Cardiac muscle cell (in vitro differentiated cells and primary cell): ENCODE results near the gene AGTPBP1. TPM values are rescaled to one million over a fixed set of nuclear protein-coding genes. Genes with fewer than 3 reads are reported as not detected.

ENCODE experiments used
- DNase-seq, 2 donors: peaks; one replicate each; pipeline versions ENCODE4 v3.0.0 to v3.0.0-alpha.2; 2010 to 2017; ENCODE audit warnings: low read depth in 1 of 2, low spot score in 1 of 2
- H3K27ac ChIP-seq: fragments of 200-600 bp; sonication (generic); 2 replicates; pipeline ENCODE4 v1.5.1; 2016
- H3K27me3 ChIP-seq: fragments of 200-600 bp; sonication (generic); 2 replicates; pipeline ENCODE4 v1.6.0; 2016; ENCODE audit warnings: control low read depth
- H3K36me3 ChIP-seq: fragments of 200-600 bp; sonication (generic); 2 replicates; pipeline ENCODE4 v1.5.1; 2016; ENCODE audit warnings: control low read depth
- H3K4me1 ChIP-seq: fragments of 200-600 bp; sonication (generic); 2 replicates; pipeline ENCODE4 v1.8.1; 2017; ENCODE audit warnings: low read depth, mild to moderate bottlenecking, mixed run types
- H3K4me3 ChIP-seq: fragments of 200-600 bp; sonication (generic); 2 replicates; pipeline ENCODE4 v1.5.1; 2016; ENCODE audit warnings: mild to moderate bottlenecking
- H3K9me3 ChIP-seq: fragments of 200-600 bp; sonication (generic); 2 replicates; pipeline ENCODE4 v1.5.1; 2017; ENCODE audit warnings: low read depth, mild to moderate bottlenecking, control low read depth
- polyA plus RNA-seq: library from polyadenylated mRNA; unstranded; fragments of >200 nt; fragmentation: Nextera tagmentation; extraction: Ambion mirVana; gene quantifications from 2 replicates; pipeline ENCODE4 v1.2.1, GENCODE V29; 2016
- total RNA-seq: library from RNA; depleted of rRNA; stranded (reverse); fragments of >200 nt; gene quantifications from 2 replicates; pipeline ENCODE4 v1.2.3, GENCODE V29; 2016
- TF ChIP-seq, protein P1 (sequence below): IDR thresholded peaks from 2 replicates; pipeline ENCODE4 v1.5.1; 2012; ENCODE audit warnings: low read depth, mild to moderate bottlenecking, low read length

Gene AGTPBP1
- total and polyA plus RNA-seq, 2 experiments from 2014 or later = 15.0 to 30.5 TPM

DNA sequence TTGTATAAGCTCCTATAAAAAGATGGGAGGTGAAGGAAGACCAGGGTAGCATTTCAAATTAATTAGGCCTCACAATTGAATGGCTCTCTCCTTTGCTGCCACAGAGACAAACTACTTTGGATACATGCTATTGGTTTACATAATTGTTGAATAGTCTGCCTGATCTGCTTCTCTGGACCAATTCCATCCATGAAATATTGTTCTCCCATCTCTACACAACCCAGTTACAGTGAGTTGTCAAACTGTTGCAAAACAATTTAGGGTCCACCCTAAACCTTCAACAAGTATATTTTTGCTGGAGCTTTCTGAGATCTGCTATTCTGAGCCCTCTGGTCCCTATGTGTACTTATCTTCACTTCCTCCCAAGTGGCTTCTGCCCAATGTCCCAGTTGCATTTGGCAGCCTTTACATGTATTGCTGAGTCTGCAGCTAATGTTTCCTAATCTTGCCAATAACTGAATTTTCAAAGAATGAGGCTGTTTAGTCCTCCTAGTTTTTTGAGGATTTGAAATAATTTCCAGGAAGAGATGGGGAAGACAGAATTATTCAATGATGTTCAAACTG is 38.9 kb downstream of the AGTPBP1 start:
- Histone ChIP-seq H3K4me3 (no peak overlapping the region), H3K27ac (no peak overlapping the region), H3K27me3 (no peaks in the 10 kb centered on the region), H3K4me1 (peaks cover 8% of the 10 kb centered on the region), H3K36me3 (no peaks in the 10 kb centered on the region), H3K9me3 (no peaks in the 10 kb centered on the region)
- TF ChIP-seq, protein P1, sequence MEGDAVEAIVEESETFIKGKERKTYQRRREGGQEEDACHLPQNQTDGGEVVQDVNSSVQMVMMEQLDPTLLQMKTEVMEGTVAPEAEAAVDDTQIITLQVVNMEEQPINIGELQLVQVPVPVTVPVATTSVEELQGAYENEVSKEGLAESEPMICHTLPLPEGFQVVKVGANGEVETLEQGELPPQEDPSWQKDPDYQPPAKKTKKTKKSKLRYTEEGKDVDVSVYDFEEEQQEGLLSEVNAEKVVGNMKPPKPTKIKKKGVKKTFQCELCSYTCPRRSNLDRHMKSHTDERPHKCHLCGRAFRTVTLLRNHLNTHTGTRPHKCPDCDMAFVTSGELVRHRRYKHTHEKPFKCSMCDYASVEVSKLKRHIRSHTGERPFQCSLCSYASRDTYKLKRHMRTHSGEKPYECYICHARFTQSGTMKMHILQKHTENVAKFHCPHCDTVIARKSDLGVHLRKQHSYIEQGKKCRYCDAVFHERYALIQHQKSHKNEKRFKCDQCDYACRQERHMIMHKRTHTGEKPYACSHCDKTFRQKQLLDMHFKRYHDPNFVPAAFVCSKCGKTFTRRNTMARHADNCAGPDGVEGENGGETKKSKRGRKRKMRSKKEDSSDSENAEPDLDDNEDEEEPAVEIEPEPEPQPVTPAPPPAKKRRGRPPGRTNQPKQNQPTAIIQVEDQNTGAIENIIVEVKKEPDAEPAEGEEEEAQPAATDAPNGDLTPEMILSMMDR = no peak
- peak; percentile 9 to 10 for DNase-seq

DNA sequence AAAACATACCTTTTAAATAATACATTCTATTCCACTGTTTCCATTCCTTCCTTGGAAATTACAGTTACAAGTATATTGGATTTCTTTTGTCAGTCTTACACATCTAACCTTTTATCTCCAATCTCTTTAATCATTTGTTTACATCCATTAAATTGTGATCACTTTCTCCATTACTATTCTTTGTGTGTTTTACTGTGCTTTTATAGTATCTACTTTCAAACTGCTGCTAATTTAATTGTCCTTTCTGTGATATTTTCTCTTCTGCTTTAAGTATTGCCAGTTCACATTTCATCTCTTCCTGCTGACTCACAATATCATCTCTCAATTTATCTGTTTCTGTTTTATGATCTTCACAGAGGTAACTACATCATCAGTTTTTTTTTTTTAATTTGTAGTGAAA is 39.6 kb downstream of the AGTPBP1 start:
- no peak overlapping the region for H3K4me3 ChIP-seq
- H3K4me1 ChIP-seq = peaks cover 8% of the 10 kb centered on the region
- no peak for DNase-seq
- H3K9me3 ChIP-seq = no peaks in the 10 kb centered on the region
- TF ChIP-seq, protein P1 = no peak
- no peak overlapping the region for H3K27ac ChIP-seq
- no peaks in the 10 kb centered on the region for H3K27me3 ChIP-seq
- H3K36me3 ChIP-seq = no peaks in the 10 kb centered on the region

DNA sequence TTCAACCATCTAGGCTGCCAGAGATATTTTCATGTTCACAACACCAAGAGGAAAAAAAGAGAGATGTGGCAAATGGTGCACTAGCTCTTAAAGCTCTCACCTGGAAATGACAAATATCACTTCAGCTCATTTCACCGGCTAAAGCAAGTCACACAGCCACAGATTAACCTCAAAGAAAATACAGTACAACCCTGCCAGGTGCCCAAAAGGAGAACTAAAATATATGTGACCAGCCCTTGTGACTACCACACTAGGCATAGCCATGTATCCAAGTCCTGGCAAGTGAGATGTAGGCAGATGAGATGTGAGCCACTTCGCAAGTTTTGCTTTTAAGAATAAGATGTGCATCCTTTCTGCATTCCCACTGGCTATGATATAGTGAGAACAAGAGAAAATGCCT is 41.4 kb downstream of the AGTPBP1 start:
- H3K9me3 ChIP-seq = no peaks in the 10 kb centered on the region
- H3K4me1 ChIP-seq = peaks cover 8% of the 10 kb centered on the region
- no peak overlapping the region for H3K27ac ChIP-seq
- H3K27me3 ChIP-seq = no peaks in the 10 kb centered on the region
- TF ChIP-seq, protein P1 = no peak
- no peak for DNase-seq
- H3K4me3 ChIP-seq = no peak overlapping the region
- no peaks in the 10 kb centered on the region for H3K36me3 ChIP-seq

DNA sequence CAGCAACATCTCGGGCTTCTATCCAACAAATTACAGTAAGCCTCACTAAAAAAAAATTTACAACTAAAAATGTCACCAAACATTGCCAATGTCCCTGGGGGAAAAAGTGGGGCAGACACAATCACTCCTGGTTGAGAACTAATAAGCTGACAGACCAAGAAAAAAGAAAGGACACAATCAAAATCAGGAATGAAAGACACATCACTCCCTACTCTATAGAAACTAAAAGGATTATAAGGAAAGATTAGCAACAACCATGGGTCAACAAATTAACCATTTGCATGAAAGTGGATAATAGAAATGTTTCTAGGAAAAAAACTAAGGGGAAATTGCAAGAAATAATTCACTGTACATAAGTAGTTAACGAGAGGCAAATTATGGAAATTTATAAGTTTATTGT is 53.4 kb downstream of the AGTPBP1 start:
- Histone ChIP-seq H3K27ac (no peak overlapping the region), H3K9me3 (no peaks in the 10 kb centered on the region), H3K27me3 (no peaks in the 10 kb centered on the region), H3K4me1 (no peaks in the 10 kb centered on the region), H3K4me3 (no peak overlapping the region), H3K36me3 (no peaks in the 10 kb centered on the region)
- TF ChIP-seq, protein P1 = no peak
- DNase-seq = no peak

DNA sequence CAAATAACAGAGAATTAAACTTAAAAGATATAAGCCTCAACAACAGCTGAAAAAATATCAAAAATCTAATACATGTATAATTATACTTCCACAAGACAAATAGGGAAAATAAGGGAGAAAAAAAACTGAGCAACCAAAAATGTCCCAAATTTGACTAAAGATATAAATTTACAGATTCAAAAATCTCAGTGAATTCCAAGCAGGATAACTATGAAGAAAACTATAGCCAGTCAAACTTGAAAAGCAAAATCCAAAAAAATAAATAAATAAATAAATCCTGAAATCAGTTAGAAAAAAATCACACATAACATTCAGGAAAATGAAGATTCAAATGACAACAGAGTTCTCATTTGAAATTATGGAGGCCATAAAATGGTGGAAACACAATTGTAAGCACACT is 56.7 kb downstream of the AGTPBP1 start:
- no peak overlapping the region for H3K27ac ChIP-seq
- H3K4me3 ChIP-seq = no peak overlapping the region
- H3K36me3 ChIP-seq = peaks cover 2% of the 10 kb centered on the region
- TF ChIP-seq, protein P1 = no peak
- no peak for DNase-seq
- H3K27me3 ChIP-seq = no peaks in the 10 kb centered on the region
- H3K9me3 ChIP-seq = no peaks in the 10 kb centered on the region
- no peaks in the 10 kb centered on the region for H3K4me1 ChIP-seq
